ENCODE results near the gene MYO1E.

DNA sequence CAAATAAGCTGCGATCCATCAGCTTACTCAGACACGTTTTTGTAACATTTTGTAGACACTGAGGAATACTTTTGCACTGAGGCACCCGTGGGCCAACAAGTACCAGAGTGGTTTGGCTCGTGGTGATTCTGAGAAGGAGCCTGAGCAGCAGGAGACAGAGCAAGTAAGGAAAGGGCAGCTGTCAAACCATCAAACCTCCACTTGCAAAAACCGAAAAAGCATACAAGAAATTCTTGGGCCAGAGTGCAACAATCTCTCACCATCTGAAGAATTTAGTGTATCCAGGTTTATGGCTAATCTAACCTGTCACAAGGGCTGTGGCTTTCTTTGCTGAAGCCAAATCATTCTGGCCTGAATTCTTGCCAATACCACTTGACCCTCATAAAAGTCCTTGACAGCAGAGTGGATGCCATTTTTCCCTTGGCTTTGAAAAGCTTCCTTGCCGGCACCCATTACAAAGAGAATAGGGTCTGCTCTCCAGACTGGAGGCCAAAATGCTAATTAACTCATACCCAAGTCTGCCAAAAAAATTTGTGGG is 56.7 kb downstream of the MYO1E start:
- no peak for TF ChIP-seq EZH2phosphoT487 (IDR thresholded peaks at IDR 0.05; ENCODE audit: borderline replicate concordance, low read length)
- no peak for TF ChIP-seq CTCF (conservative IDR thresholded peaks at IDR 0.05; ENCODE audit: low read depth, low read length)
- TF ChIP-seq EZH2 (IDR thresholded peaks at IDR 0.05; ENCODE audit: low read length, unreplicated experiment) = no peak
